ENCODE data around the gene RNF39.
"Not testable (repeated sequence)": the region's sequence is repeated elsewhere in the genome, so short reads cannot be mapped to it uniquely, and the experiment has no call there.

RNF39 gene, protein sequence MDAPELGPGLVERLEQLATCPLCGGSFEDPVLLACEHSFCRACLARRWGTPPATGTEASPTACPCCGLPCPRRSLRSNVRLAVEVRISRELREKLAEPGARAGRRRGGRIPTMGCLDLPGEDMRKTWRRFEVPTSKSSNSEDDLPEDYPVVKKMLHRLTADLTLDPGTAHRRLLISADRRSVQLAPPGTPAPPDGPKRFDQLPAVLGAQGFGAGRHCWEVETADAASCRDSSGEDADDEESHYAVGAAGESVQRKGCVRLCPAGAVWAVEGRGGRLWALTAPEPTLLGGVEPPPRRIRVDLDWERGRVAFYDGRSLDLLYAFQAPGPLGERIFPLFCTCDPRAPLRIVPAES

GRCh38 chr6:30075094-30075789 is at the start of gene RNF39:
TSS of gene RNF39 (minus strand) at chr6:30075769. CDS start at chr6:30075585, 184 bp downstream.
- no peak for DNase-seq

GRCh38 chr6:30122515-30122914 is 46.9 kb upstream of the RNF39 start:
- no peak for DNase-seq

DNA sequence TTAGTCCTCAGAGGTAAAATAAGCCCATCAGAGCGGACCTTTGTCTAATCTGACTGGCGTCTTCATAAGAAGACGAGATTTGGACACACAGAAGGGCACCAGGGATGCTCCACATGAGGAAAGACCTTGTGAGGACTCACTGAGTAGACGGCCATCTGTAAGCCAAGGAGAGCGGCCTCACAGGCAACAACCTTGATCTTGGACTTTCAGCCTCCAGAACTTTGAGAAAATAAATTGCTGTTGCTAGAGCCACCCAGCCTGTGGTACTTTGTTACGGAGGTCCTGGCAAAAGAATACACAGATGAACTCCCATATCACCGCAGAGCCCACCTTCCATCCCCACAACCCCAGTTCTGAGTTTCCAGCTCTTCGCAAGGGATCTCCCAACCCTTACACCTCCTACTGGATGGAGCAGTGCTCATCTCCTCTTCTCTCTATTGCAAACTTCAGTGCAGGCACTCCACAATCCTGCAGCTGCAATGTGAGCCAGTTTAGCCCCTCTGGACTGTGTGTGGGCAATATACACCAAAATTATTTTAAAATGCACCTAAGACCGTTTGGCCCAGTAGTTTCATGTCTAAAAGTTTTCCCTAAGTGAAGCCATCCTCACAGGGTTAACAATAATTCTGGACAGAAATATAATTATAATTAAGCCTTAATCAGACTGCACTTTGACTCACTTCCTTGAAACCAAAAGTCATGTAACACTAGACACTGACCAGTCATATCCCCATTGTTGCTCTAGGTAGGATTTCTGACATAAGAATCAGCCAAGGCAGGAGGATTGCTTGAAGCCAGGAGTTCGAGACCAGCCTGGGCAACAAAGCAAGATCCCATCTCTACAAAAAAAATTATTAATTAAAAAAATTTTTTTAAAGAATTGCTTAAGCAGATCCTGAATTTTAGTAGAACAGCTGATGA is 46.1 kb upstream of the RNF39 start:
- DNase-seq: no peak

GRCh38 chr6:30118691-30119090 is 43.1 kb upstream of the RNF39 start:
- not testable (repeated sequence) for DNase-seq

- DNase-seq: no peak
Observed at GRCh38 chr6:30116724-30117123, 41.2 kb upstream of the RNF39 start.

DNA sequence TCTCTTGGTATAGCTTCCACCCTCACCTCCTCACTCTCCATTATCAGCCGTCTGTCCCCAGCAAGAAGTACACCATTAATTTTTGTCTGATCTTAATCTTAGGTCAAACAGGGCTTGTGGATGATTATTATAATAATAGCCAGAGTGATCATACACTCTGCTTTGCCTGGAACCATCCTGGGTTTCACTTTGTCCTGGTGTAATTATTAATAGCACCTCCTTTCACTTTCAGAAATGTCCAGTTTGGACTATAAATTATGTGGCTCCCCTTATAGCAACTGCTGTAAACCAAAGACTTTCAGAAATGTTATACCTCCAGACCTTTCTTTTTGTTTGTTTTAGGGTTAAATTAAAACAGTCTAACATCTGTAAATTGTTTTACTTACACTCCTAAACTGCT is 38.3 kb upstream of the RNF39 start:
- DNase-seq: no peak

DNA sequence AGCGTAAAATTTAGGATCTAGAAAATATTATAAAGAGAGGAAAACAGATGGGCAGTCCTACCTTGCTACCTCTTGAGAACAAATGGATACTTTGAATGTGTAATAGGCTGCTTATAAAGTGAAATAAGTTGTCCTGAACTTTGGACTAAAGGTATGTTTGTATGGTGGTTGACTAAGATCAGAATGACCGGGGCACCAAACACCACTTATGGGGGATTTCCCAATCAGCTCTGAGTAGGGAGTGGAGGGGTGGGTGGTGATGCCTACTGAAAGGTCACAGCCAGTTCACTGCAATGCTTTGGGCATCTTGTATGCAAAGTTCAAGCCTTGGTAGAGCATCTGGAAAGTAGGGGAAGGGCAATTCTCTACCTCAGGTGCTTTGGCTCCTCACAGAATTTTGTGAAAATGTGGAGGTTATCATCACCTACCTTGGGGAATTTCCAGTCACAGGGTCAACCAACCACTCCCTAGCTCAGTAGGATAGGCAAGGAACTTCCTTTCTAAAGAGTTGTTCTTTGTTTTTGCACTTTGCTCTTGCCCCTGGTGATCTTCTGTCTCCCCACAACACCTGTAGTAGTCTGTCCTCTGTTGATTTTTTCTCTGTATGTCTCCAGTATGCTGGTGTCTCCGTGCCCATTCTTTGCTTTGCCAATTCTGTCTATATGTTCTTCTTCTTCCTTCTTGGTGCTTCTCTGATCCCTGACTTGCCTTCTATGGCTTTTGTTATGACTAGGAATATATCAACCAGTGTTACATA is 37.6 kb upstream of the RNF39 start, which contains the start of gene TRIM31:
TSS of gene TRIM31 (minus strand) at position 88 of the 757 bp plus-strand sequence. CDS start 285 bp downstream, outside the sequence.
- DNase-seq: no peak

- no peak for DNase-seq
Observed at GRCh38 chr6:30112402-30112994, 36.9 kb upstream of the RNF39 start.

- no peak for DNase-seq
Observed at GRCh38 chr6:30111266-30111856, 35.8 kb upstream of the RNF39 start.

GRCh38 chr6:30104661-30105060 is 29.1 kb upstream of the RNF39 start:
- no peak for DNase-seq

DNA sequence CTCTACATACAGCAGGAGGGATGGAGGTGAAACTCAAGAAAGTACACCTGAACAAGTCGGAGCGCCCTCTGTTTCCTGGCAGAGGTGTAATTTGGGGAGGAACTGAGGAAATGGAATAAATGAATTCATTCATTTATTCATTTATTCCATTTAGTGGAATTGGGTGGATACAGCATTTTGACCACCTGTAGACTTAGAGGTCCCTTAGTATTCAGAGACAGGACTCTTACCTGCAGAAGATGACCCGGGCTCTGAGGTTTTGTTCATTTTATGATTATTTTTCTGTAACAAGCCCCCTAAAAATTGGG is 28.3 kb upstream of the RNF39 start:
- no peak for DNase-seq

DNA sequence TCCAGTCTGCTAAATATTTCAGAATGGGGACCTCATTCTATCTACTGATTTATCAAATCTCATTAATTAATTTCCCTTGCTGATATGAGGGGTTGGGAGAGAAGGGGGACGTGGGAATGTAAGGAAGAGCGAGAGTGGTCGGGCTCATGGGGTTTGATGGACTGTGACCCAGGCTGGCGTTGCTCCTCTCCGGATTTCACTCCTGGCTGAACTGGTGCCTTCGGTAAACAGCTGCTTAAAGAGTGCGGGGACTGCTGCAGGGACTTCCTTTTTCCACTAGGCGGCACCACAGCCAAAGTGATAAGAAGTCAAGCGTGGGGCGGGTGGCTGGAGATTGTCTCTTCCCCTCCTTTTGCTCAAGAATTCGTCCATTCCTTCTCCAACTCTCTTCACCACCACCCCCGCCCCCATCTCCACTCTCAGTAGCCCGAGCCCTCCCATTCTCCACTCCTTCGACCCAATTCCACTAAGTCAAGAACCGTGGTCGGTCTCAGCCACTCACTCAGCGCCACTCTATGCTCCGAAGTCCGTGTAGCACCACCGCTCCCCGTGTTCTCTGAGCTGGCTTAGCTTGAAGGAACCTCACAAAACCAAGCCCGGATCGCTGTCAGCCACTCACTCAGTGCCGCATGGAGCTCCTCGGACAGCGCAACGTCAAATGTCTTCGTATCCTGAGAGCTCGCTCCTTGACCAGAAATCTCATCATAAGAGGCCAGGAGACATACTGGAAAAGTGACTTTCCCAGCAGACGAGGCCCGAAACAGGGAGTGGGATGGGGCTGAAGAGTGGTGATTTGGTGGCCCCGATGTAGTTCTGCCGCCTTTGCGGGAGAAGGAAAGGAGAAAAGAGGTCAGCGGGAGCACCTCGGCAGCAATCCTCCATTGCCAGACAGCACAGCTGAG is 27.7 kb upstream of the RNF39 start:
- peak; percentile 78 to 86 for DNase-seq

DNA sequence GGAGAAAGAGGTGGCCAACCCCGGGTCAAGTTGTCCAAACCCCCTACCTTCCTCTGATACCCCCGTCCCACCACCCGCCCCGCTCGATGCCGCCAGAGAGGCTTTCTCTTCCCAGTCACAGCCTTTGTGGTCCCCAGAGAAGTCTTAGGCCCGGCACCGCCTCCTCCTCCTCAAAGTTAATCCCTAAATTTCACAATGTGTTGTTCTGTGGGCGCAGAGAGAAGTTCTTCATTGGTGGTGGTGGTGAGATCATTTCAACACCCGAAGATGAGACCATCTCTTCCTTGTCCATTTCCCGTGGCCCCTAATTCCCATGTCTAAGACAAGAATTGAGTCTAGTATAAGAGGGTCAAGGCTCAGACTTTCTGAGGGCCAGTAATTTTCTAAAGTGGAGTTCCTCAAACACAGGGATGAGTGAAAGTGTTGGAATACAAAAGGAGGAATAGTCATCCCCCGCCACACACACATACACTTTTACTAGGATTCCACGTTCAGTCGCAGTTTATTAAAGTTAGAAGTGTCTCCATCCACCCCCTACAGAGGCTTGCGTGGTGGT is 26.9 kb upstream of the RNF39 start:
- DNase-seq: no peak

- peak in 1 of 2 experiments; percentile 74 for DNase-seq
Observed at GRCh38 chr6:30101444-30102413, 26.2 kb upstream of the RNF39 start.

- DNase-seq: no peak
Observed at GRCh38 chr6:30100585-30101443, 25.2 kb upstream of the RNF39 start.

- DNase-seq: no peak
Observed at GRCh38 chr6:30100154-30100553, 24.6 kb upstream of the RNF39 start.

GRCh38 chr6:30097902-30098768 is 22.6 kb upstream of the RNF39 start:
- no peak for DNase-seq

All from NCI-H446 (cell line).